ENCODE measurements around the gene MAP1S.

DNA sequence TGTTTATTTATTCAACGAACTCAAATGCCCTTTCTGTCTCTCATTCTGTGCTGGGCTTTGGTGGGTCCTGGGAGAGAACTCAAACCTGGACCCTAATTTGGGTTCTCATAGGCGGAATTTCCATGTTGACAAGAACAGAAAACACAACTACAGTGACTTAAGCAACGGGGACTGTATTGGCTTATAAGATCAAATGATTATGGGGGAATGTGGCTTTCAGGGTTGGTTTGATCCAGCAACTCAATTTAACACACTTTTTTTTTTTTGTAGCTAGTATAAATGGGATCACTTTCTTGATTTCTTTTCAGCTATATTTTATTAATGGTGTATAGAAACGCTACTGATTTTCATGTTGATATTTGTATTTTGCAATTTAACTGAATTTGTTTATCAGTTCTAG lies 41.9 kb downstream of the MAP1S start:
- no peak for TF ChIP-seq CTCF (IDR thresholded peaks at IDR 0.05; ENCODE audit: borderline replicate concordance, extremely low read depth, low read length, poor library complexity, severe bottlenecking)
- TF ChIP-seq EZH2 (IDR thresholded peaks at IDR 0.05; ENCODE audit: borderline replicate concordance, low read depth, low read length, severe bottlenecking), result no peak

Data from DND-41 (cell line).